Adrenal gland (tissue), 5 donors: Measurements from ENCODE around the gene SH3PXD2B.
A peak's percentile ranks its signal among the peaks of the same experiment; 100 is the strongest.

Experiments
- POLR2A ChIP-seq, 2 donors: fragments of 450-650 bp; IDR thresholded peaks; one replicate each; pipeline ENCODE4 v1.6.1; 2017; ENCODE audit warnings: antibody characterized with exemption in 2 of 2, mild to moderate bottlenecking in 2 of 2, moderate library complexity in 1 of 2
- TF ChIP-seq, protein P1 (sequence below), 6 experiments: fragments of 450-650 bp in 4 of 6; fragments of 200-600 bp in 2 of 6; sonication (generic) in 1 of 6; IDR thresholded peaks; 1 replicate in 5 of 6; 2 replicates in 1 of 6; pipeline versions ENCODE4 v1.5.1 to v1.8.0; 2016 to 2021; ENCODE audit warnings: antibody characterized with exemption in 6 of 6, mild to moderate bottlenecking in 2 of 6, moderate library complexity in 1 of 6
- donor health status: DM: no; HTN: no; CAD: no.

DNA sequence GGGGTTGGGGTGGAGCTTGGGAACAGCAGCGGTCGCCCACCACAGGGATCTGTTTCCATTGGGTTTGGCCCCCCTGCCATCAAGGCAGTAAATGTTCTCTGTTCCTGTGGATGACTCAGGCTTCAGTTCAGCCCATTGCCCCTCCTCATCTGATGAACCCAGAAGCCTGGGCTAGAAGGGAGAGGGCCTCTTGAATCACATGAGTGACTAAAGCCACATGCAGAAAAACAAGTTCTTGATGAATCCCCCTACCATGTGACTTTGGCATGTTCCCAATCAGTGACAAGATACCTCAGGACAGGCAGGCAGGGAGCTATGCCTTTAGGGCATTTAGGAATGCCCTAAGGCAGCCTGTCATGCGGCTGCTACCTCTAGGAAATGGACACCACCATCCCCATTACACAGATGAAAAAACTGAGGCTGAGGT, 2.5 kb downstream of the SH3PXD2B start:
- TF ChIP-seq, protein P1, sequence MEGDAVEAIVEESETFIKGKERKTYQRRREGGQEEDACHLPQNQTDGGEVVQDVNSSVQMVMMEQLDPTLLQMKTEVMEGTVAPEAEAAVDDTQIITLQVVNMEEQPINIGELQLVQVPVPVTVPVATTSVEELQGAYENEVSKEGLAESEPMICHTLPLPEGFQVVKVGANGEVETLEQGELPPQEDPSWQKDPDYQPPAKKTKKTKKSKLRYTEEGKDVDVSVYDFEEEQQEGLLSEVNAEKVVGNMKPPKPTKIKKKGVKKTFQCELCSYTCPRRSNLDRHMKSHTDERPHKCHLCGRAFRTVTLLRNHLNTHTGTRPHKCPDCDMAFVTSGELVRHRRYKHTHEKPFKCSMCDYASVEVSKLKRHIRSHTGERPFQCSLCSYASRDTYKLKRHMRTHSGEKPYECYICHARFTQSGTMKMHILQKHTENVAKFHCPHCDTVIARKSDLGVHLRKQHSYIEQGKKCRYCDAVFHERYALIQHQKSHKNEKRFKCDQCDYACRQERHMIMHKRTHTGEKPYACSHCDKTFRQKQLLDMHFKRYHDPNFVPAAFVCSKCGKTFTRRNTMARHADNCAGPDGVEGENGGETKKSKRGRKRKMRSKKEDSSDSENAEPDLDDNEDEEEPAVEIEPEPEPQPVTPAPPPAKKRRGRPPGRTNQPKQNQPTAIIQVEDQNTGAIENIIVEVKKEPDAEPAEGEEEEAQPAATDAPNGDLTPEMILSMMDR (IDR thresholded peaks at IDR 0.05), result no peak
- peak; percentile 28 to 75 for TF ChIP-seq POLR2A (IDR thresholded peaks at IDR 0.05)
